ENCODE measurements around the gene NUDT17. TPM values are rescaled to one million over a fixed set of nuclear protein-coding genes. Genes with fewer than 3 reads are reported as not detected.

NUDT17 gene
- total and polyA plus RNA-seq, 9 of the 15 experiments (the other 6 are each of a cell fraction or from before 2014, with no cell fraction given): 2.1 to 10.0 (median 6.1) TPM

DNA sequence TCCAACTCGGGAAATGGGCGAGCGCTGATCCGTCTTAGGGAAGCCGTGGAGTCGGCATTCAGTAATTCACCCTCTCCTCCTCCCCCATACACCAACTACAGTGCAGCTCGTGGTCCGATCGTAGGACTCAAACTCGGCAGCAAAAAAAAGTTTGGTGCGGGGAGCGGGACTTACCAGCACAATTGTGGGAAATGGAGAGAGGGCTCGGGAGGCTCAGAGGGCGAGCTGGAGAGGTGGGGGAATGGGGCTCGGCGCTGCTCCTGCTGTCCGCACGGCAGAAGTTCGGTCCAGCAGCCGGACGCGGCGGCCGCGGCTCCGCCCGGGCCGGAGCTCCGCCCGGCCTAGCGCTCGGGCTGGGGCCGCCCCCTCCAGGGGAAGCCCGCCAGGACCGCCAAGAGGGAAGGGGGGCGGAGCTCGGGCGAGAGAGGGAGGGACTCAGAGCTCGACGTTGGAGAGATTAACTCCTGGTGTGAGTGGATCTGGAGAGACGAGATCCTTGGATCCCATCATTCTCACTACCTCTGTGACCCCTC, 14.1 kb downstream of the NUDT17 start (continued):
- TF ChIP-seq RREB1 (CRISPR knock-in tag; IDR thresholded peaks at IDR 0.05) (0 out of 2 replicates have a peak, but pooled peaks have one; percentile 41), POLR2A (conservative IDR thresholded peaks at IDR 0.05) (peak; percentile 74), ZBTB7A (IDR thresholded peaks at IDR 0.05; ENCODE audit: borderline replicate concordance, control insufficient read depth, low read depth, low read length) (peak; percentile 46; the same call in 1 of the 2 replicates), HDAC3 (IDR thresholded peaks at IDR 0.05; ENCODE audit: borderline replicate concordance, partially characterized antibody) (no peak), LARP7 (IDR thresholded peaks at IDR 0.05) (no peak), MAFK (IDR thresholded peaks at IDR 0.05; ENCODE audit: low read length) (no peak), ZBTB5 (IDR thresholded peaks at IDR 0.05) (no peak), ZKSCAN8 (CRISPR knock-in tag; IDR thresholded peaks at IDR 0.05) (no peak), ZFX (CRISPR knock-in tag; IDR thresholded peaks at IDR 0.05) (peak; percentile 63), MEIS2 (IDR thresholded peaks at IDR 0.05; ENCODE audit: partially characterized antibody) (peak; percentile 2)
- TF ChIP-seq, protein P1, sequence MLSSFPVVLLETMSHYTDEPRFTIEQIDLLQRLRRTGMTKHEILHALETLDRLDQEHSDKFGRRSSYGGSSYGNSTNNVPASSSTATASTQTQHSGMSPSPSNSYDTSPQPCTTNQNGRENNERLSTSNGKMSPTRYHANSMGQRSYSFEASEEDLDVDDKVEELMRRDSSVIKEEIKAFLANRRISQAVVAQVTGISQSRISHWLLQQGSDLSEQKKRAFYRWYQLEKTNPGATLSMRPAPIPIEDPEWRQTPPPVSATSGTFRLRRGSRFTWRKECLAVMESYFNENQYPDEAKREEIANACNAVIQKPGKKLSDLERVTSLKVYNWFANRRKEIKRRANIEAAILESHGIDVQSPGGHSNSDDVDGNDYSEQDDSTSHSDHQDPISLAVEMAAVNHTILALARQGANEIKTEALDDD (IDR thresholded peaks at IDR 0.05): no peak
- TF ChIP-seq, protein P2, sequence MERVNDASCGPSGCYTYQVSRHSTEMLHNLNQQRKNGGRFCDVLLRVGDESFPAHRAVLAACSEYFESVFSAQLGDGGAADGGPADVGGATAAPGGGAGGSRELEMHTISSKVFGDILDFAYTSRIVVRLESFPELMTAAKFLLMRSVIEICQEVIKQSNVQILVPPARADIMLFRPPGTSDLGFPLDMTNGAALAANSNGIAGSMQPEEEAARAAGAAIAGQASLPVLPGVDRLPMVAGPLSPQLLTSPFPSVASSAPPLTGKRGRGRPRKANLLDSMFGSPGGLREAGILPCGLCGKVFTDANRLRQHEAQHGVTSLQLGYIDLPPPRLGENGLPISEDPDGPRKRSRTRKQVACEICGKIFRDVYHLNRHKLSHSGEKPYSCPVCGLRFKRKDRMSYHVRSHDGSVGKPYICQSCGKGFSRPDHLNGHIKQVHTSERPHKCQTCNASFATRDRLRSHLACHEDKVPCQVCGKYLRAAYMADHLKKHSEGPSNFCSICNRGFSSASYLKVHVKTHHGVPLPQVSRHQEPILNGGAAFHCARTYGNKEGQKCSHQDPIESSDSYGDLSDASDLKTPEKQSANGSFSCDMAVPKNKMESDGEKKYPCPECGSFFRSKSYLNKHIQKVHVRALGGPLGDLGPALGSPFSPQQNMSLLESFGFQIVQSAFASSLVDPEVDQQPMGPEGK (CRISPR knock-in tag; IDR thresholded peaks at IDR 0.05; ENCODE audit: borderline replicate concordance): no peak
- TF ChIP-seq, protein P3, sequence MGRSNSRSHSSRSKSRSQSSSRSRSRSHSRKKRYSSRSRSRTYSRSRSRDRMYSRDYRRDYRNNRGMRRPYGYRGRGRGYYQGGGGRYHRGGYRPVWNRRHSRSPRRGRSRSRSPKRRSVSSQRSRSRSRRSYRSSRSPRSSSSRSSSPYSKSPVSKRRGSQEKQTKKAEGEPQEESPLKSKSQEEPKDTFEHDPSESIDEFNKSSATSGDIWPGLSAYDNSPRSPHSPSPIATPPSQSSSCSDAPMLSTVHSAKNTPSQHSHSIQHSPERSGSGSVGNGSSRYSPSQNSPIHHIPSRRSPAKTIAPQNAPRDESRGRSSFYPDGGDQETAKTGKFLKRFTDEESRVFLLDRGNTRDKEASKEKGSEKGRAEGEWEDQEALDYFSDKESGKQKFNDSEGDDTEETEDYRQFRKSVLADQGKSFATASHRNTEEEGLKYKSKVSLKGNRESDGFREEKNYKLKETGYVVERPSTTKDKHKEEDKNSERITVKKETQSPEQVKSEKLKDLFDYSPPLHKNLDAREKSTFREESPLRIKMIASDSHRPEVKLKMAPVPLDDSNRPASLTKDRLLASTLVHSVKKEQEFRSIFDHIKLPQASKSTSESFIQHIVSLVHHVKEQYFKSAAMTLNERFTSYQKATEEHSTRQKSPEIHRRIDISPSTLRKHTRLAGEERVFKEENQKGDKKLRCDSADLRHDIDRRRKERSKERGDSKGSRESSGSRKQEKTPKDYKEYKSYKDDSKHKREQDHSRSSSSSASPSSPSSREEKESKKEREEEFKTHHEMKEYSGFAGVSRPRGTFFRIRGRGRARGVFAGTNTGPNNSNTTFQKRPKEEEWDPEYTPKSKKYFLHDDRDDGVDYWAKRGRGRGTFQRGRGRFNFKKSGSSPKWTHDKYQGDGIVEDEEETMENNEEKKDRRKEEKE (IDR thresholded peaks at IDR 0.05; ENCODE audit: borderline replicate concordance in 1 of 2, control insufficient read depth in 1 of 2, low read depth in 2 of 2, low read length in 1 of 2): no peak
